Measurements from ENCODE around the gene ST6GAL2. TPM values are rescaled to one million over a fixed set of nuclear protein-coding genes. Genes with fewer than 3 reads are reported as not detected.

Gene ST6GAL2
- polyA plus RNA-seq, 3 donors = not detected

- peaks cover 0 to 9% (median 3%) of the 10 kb centered on the region in 7 donors for H3K9me3 Mint-ChIP-seq
- 95% methylated on average over 4 of the region's 5 CpGs for WGBS (ENCODE audit: insufficient coverage)
- H3K4me1 Mint-ChIP-seq = no peaks in the 10 kb centered on the region
- Histone ChIP-seq H3K4me3 (replicated peaks in 1 of 3; ENCODE audit: low read depth in 2 of 3, low read length in 3 of 3) (no peak overlapping the region), H2AFZ (ENCODE audit: insufficient read depth, low read depth, low read length, poor library complexity, severe bottlenecking) (no peak overlapping the region), H3K9ac (ENCODE audit: insufficient read depth, low read length, poor library complexity, severe bottlenecking) (no peak overlapping the region), H3K36me3 (replicated peaks in 1 of 2; ENCODE audit: control insufficient read depth in 1 of 2, insufficient read depth in 2 of 2, low read length in 2 of 2) (no peaks in the 10 kb centered on the region), H3K9me3 (replicated peaks in 1 of 2; ENCODE audit: control insufficient read depth in 1 of 2, insufficient read depth in 1 of 2, low read length in 2 of 2) (peaks cover 7 to 15% of the 10 kb centered on the region in 2 donors), H3K27me3 (ENCODE audit: control insufficient read depth in 2 of 2, insufficient read depth in 2 of 2, low read length in 2 of 2) (no peaks in the 10 kb centered on the region), H3K27ac (ENCODE audit: low read depth in 1 of 2, low read length in 2 of 2) (no peak overlapping the region), H3K4me1 (ENCODE audit: control insufficient read depth in 1 of 2, insufficient read depth in 2 of 2, low read length in 2 of 2) (no peaks in the 10 kb centered on the region), H3K79me2 (ENCODE audit: insufficient read depth, low read length) (no peaks in the 10 kb centered on the region), H4K20me1 (ENCODE audit: insufficient read depth, low read length) (no peaks in the 10 kb centered on the region), H3K4me2 (replicated peaks; ENCODE audit: extremely low read depth, low read length, poor library complexity, severe bottlenecking) (no peak overlapping the region)
- no peaks in the 10 kb centered on the region for H3K27me3 Mint-ChIP-seq (ENCODE audit: low read depth in 3 of 3)
- intact Hi-C loops (cut with micrococcal nuclease) = no loop called here
- no peak for DNase-seq
- H3K27ac Mint-ChIP-seq = no peak overlapping the region
- H3K4me3 Mint-ChIP-seq = no peak overlapping the region
- H3K36me3 Mint-ChIP-seq = no peaks in the 10 kb centered on the region
- TF ChIP-seq CTCF (IDR thresholded peaks at IDR 0.05) = no peak
Observed at GRCh38 chr2:106843910-106844250, 42.1 kb downstream of the ST6GAL2 start.

- no peaks in the 10 kb centered on the region for H3K4me1 ChIP-seq (ENCODE audit: control insufficient read depth in 1 of 2, insufficient read depth in 2 of 2, low read length in 2 of 2)
- intact Hi-C loops (cut with micrococcal nuclease) = no loop called here
- Mint-ChIP-seq H3K36me3 (no peaks in the 10 kb centered on the region), H3K4me1 (no peaks in the 10 kb centered on the region), H3K27me3 (ENCODE audit: low read depth in 3 of 3) (no peaks in the 10 kb centered on the region), H3K27ac (no peak overlapping the region), H3K9me3 (peaks cover 0 to 9% (median 3%) of the 10 kb centered on the region in 7 donors), H3K4me3 (no peak overlapping the region)
- no peak overlapping the region for H3K4me2 ChIP-seq (replicated peaks; ENCODE audit: extremely low read depth, low read length, poor library complexity, severe bottlenecking)
- no peak overlapping the region for H3K4me3 ChIP-seq (replicated peaks in 1 of 3; ENCODE audit: low read depth in 2 of 3, low read length in 3 of 3)
- no peaks in the 10 kb centered on the region for H4K20me1 ChIP-seq (ENCODE audit: insufficient read depth, low read length)
- no peaks in the 10 kb centered on the region for H3K27me3 ChIP-seq (ENCODE audit: control insufficient read depth in 2 of 2, insufficient read depth in 2 of 2, low read length in 2 of 2)
- peaks cover 7 to 15% of the 10 kb centered on the region in 2 donors for H3K9me3 ChIP-seq (replicated peaks in 1 of 2; ENCODE audit: control insufficient read depth in 1 of 2, insufficient read depth in 1 of 2, low read length in 2 of 2)
- H3K36me3 ChIP-seq (replicated peaks in 1 of 2; ENCODE audit: control insufficient read depth in 1 of 2, insufficient read depth in 2 of 2, low read length in 2 of 2) = no peaks in the 10 kb centered on the region
- DNase-seq = no peak
- WGBS (ENCODE audit: insufficient coverage) = 98% methylated on average over 62 of the region's 63 CpGs
- no peak overlapping the region for H2AFZ ChIP-seq (ENCODE audit: insufficient read depth, low read depth, low read length, poor library complexity, severe bottlenecking)
- no peaks in the 10 kb centered on the region for H3K79me2 ChIP-seq (ENCODE audit: insufficient read depth, low read length)
- no peak for TF ChIP-seq CTCF (IDR thresholded peaks at IDR 0.05)
- H3K27ac ChIP-seq (ENCODE audit: low read depth in 1 of 2, low read length in 2 of 2) = no peak overlapping the region
- no peak overlapping the region for H3K9ac ChIP-seq (ENCODE audit: insufficient read depth, low read length, poor library complexity, severe bottlenecking)
Observed at GRCh38 chr2:106843001-106843909, 42.7 kb downstream of the ST6GAL2 start.

All from CD14-positive monocyte (primary cell).